Measurements from ENCODE around the gene SMARCB1.

SMARCB1 gene

DNA sequence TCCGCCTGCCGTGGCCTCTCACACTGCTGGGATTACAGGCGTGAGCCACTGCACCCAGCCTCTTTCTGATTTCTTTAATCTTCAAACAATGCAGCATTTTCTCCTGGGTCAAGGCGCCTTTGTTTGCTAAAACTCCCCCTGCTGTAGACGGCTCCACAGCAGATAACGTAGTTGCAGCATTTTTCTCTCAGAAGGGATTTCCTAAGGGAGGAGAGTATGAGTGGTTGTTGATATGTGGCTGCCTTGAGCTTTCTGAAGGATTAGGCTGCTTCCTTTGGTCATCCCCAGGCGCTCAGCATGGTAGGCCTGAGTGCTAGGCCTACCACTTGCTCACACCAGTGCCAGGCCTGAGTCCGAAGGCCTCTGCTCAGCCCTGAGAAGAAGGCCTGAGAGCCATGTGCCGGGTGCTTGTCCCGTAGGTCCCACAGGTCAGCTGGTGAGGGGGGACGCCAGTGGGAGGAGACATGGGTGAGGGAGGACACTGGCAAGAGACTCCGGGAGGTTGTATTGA lies 18.1 kb downstream of the SMARCB1 start:
- no peak for DNase-seq

DNA sequence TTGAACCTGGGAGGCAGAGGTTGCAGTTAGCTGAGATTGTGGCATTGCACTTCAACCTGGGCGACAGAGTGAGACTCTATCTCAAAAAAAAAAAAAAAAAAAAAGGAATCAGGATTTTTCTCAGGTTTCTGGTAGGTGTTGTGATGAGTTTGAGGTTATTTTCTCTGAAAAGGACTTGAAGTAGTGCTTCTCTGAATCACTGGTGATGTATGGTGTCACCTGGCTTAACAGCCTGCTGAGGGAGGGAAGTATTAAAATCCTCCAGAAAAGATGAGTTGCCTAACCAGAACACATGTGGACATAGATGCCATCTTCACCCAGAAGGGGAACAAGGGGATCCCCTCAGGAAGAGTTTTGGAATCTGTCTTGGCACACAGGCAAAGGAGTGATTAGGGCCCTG lies 20.1 kb downstream of the SMARCB1 start:
- DNase-seq = no peak

- no peak for DNase-seq
These were observed 25.6 kb downstream of the SMARCB1 start for GRCh38 chr22:23812378-23812777.

DNA sequence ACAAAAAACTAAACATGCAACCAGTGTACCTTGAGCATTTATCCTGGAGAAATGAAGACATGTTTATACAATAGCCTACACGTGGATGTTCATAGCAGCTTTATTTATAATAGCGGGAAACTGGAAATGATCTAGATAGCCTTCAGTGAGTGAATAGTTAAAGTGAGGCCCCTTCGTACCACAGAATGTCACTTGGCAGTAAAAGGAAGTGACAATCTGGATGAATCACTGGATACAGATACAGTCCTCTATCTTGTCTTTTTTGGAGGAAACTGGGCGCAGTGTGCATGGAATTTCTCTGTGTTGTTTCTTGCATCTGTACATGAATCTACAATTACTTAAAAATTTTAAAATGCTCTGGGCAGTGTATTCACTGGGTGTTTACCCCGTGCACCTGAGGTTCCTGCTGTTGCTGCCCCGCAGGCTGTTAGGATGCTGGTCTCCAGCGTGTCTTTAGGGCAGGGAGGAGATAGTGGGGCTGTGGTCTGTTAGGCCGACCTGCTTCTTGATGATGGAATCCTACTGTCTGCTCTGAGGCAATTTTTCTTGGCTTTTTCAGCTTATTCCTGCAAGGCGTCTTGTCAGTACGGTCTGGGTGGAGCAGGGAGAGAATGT lies 28.9 kb downstream of the SMARCB1 start:
- DNase-seq = no peak

- peak; percentile 74 for DNase-seq
These were observed 29.6 kb downstream of the SMARCB1 start for GRCh38 chr22:23816156-23816976.

GRCh38 chr22:23817146-23817545 lies 30.4 kb downstream of the SMARCB1 start:
- DNase-seq = no peak

GRCh38 chr22:23818541-23818940 lies 31.8 kb downstream of the SMARCB1 start:
- no peak for DNase-seq

DNA sequence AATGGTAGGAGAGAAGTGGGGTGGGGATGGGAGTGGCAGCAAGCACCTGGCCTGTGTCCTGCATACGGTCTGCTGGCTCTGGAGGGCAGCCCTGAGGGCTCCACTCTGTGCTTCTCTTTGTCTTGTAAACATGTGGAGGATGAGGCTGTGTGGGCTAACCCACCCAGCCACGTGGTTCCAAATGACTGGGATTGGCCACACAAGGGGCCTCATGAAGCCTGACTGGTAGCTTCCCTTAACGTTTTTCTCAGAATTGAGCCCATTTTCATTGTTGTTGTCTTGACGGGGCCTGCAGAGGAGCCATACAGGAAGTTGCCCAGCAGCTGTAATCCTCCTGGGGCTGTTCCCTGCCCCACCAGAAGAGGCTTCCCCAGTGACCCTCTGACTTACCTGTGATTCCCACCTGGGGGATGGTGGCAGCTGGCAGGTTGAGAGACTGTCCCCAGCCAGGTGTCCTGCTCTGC lies 34.0 kb downstream of the SMARCB1 start:
- no peak for DNase-seq

DNA sequence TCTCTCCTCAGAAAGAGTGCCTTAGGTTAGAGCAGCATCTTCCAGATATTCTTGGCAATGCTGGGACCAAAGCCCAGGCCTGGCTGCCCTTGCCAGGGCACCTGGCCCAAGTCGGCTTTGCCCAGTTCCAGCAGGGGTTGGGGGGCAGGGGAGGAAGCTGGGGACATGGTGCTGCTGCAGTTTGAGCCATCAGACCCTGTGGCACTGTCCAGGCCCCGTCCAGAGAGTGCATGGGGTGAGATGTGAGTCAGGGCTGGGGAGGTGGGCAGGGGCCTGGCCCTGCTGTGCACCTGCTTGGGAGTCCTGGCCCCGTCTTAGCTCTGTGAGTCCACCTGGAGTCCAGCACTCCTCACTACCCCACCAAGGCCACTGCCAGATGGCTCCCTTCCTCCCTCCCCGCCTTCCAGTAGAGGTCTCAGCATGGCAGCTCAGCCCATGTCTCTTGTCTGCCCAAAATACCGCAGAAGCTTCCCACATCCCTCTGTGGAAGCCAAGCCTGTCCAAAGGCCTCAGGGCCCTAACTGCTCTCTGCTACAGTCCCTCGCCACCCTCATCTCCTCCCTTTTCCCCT lies 35.4 kb downstream of the SMARCB1 start:
- no peak for DNase-seq

GRCh38 chr22:23823331-23823791 lies 36.6 kb downstream of the SMARCB1 start:
- DNase-seq = no peak

- no peak for DNase-seq
These were observed 37.9 kb downstream of the SMARCB1 start for GRCh38 chr22:23824476-23825245.

DNA sequence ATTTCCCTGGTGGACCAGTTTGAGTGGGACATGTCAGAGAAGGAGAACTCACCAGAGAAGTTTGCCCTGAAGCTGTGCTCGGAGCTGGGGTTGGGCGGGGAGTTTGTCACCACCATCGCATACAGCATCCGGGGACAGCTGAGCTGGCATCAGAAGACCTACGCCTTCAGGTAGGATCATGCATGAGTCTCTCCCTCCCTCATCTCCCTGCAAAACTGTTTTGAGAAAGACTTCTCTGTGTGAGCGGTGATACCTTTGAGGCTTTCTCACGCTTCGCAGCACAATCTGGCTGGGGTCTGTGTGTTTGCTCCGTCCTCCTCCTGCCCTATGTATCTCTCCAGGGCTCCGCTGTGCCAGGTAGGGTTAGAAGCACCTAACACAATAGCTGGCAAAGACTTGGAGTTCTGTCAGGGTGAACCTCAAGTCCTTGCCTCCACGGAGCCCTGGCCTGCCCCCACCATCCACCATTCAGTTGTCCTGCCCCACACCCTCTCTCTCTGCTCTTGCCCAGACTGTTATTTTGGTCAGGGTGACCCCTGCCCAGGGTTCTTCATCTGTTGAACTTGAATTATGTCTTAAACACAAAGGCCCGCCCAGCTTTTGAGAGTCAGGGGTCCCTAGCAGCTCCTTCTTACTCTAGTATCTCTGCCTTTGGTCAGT lies 38.6 kb downstream of the SMARCB1 start:
- DNase-seq = no peak

GRCh38 chr22:23826510-23827350 lies 40.0 kb downstream of the SMARCB1 start:
- DNase-seq = no peak

GRCh38 chr22:23827351-23827995 lies 40.7 kb downstream of the SMARCB1 start:
- no peak for DNase-seq

GRCh38 chr22:23828800-23829680 lies 42.3 kb downstream of the SMARCB1 start:
- DNase-seq = no peak

- DNase-seq = no peak
These were observed 43.1 kb downstream of the SMARCB1 start for GRCh38 chr22:23829845-23830372.

DNA sequence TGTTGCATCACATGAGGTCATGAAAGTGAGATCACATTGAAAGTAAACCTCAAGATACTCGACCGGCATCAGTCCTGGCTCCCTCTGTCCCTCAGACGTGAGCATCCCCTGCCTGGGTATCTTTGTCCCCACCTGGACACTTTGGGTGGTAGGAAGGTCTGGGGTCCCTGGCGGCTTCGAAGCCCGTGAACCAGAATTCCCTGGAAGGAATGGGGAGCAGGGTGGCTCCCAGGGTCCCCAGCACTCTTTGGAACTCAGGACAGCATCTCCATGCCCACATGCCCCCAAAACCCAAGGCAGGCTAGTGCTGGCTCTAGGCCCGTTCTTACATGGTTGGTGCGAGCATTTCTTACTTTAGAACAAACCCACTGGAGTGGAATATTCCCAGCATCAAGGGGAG lies 44.5 kb downstream of the SMARCB1 start:
- DNase-seq = no peak

- no peak for DNase-seq
These were observed 45.0 kb downstream of the SMARCB1 start for GRCh38 chr22:23831781-23832180.

DNA sequence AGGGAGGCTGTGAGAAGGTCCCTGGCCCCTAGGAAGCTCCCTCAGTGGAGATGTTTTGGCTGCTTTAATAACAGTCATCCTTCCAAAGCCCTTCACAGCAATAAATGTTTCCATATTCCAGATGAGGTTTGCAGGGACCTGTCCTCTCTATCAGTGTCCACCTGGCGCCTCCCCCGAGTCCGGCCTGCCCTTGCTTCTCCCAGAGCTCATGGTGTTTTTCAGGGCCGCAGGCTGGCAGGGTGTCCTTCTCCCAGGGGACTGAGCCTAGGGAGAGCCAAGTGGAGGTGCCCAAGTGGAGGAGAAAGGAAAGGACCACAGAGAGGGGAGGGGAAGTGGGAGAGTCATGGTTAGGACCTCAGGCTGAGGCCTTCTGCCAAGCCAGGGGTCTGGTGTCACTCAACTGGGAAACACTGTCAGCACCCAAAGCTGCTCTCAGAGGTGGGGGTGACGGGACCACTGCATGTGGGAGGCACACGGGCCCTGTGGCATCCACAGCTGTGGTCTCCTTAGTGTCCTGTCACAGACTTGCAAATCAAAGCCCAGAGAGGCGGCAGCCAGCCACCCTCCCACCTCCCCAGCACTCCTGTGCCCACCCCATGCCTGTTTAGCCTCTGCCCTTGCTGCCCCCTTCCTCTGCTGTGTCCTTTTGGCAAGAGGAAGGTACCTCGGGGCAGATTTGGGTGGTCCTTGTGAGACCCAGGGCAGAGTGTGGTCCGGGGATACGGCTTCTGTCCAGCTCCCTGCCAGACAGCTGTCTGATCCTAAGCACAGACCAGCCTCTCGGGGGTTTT lies 45.7 kb downstream of the SMARCB1 start:
- DNase-seq = no peak
